ENCODE results near the gene BHLHE23.

Gene BHLHE23

DNA sequence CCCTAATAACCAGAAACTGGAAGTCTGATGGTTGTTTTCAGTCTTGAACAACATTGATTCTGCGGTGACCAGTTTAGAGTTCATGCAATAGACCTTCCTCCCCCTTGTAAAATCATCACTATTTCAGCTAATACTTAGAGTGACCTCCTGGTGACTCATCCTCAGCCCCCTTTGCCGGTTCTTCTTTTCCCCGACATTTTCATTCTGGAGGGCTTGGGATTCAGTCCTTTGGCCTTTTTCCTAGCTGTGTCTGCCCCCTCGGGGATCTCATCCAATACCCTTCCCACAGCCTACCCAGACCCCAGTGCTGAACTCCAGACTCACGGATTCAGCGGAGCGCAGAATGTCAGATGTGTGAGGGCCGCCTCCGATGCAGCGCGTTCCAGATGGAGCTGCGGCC is 7.5 kb upstream of the BHLHE23 start:
- H2BK120ac ChIP-seq (ENCODE audit: low read depth, low read length) = no peak overlapping the region
- H3K23ac ChIP-seq (ENCODE audit: low read length in 2 of 2) = no peak overlapping the region
- peaks cover 67 to 89% of the 10 kb centered on the region in 2 experiments for H3K27me3 ChIP-seq (ENCODE audit: control insufficient read depth in 1 of 2, insufficient read depth in 1 of 2, low read length in 2 of 2)
- 25% methylated on average over 11 of the region's 12 CpGs for WGBS
- H3K4me2 ChIP-seq (ENCODE audit: low read length, poor library complexity, severe bottlenecking) = no peak overlapping the region
- H2BK15ac ChIP-seq (ENCODE audit: low read depth, poor library complexity, severe bottlenecking) = no peak overlapping the region
- H4K8ac ChIP-seq (ENCODE audit: low read length) = no peak overlapping the region
- no peak overlapping the region for H3K4me3 ChIP-seq (ENCODE audit: insufficient read depth in 1 of 2, low read depth in 1 of 2, low read length in 2 of 2)
- no peak overlapping the region for H3K9ac ChIP-seq (ENCODE audit: low read length)
- H2AK5ac ChIP-seq (ENCODE audit: low read length, severe bottlenecking) = no peak overlapping the region
- no peak overlapping the region for H3K4ac ChIP-seq (ENCODE audit: low read depth in 1 of 2, low read length in 2 of 2)
- H4K91ac ChIP-seq (ENCODE audit: low read length) = no peak overlapping the region
- H2BK12ac ChIP-seq (ENCODE audit: low read length in 2 of 2) = no peak overlapping the region
- H3K79me1 ChIP-seq (replicated peaks; ENCODE audit: low read length, poor library complexity, severe bottlenecking) = no peaks in the 10 kb centered on the region
- H2AFZ ChIP-seq (ENCODE audit: low read depth, low read length) = no peak overlapping the region
- H3K9me3 ChIP-seq (ENCODE audit: control insufficient read depth, low read length) = peaks cover 16% of the 10 kb centered on the region
- no peak overlapping the region for H2BK5ac ChIP-seq (ENCODE audit: low read depth, low read length, poor library complexity, severe bottlenecking)
- DNase-seq = no peak
- H3K18ac ChIP-seq (ENCODE audit: low read depth in 1 of 2, low read length in 2 of 2) = no peak overlapping the region
- H3K14ac ChIP-seq (ENCODE audit: low read length in 2 of 2) = no peak overlapping the region
- peaks cover 2% of the 10 kb centered on the region for H3K4me1 ChIP-seq (ENCODE audit: control insufficient read depth, insufficient read depth, low read depth, low read length)
- H3K36me3 ChIP-seq (ENCODE audit: control insufficient read depth in 1 of 2, insufficient read depth in 2 of 2, low read depth in 1 of 2, low read length in 2 of 2) = no peaks in the 10 kb centered on the region
- H3K27ac ChIP-seq (ENCODE audit: low read length, poor library complexity, severe bottlenecking) = no peak overlapping the region

DNA sequence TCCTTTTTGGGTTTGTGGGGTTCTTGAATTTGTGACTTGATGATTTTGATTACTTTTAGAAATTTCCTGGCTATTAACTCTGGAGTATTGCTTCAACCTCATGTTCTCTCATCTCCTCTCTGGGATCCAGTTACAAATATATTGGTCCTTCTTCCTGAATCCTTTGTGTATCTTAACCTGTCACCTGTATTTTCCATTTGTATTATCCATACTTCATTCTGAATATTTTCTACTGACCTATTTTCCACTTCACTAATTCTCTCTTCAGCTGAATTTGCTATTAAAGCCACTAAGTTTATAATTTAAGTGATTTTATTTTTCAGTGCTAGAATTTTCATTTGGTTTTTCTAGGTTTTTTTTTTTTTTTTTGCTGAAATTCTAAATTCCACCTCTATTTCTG is 6.4 kb upstream of the BHLHE23 start:
- no peaks in the 10 kb centered on the region for H3K36me3 ChIP-seq (ENCODE audit: control insufficient read depth in 1 of 2, insufficient read depth in 2 of 2, low read depth in 1 of 2, low read length in 2 of 2)
- H3K14ac ChIP-seq (ENCODE audit: low read length in 2 of 2) = no peak overlapping the region
- H3K9ac ChIP-seq (ENCODE audit: low read length) = no peak overlapping the region
- no peak overlapping the region for H3K4me2 ChIP-seq (ENCODE audit: low read length, poor library complexity, severe bottlenecking)
- no peak overlapping the region for H3K4me3 ChIP-seq (ENCODE audit: insufficient read depth in 1 of 2, low read depth in 1 of 2, low read length in 2 of 2)
- H3K79me1 ChIP-seq (replicated peaks; ENCODE audit: low read length, poor library complexity, severe bottlenecking) = no peaks in the 10 kb centered on the region
- H2BK12ac ChIP-seq (ENCODE audit: low read length in 2 of 2) = no peak overlapping the region
- H3K4me1 ChIP-seq (ENCODE audit: control insufficient read depth, insufficient read depth, low read depth, low read length) = peaks cover 10% of the 10 kb centered on the region
- no peak overlapping the region for H3K27ac ChIP-seq (ENCODE audit: low read length, poor library complexity, severe bottlenecking)
- no peak overlapping the region for H3K18ac ChIP-seq (ENCODE audit: low read depth in 1 of 2, low read length in 2 of 2)
- no peak overlapping the region for H4K91ac ChIP-seq (ENCODE audit: low read length)
- H3K27me3 ChIP-seq (ENCODE audit: control insufficient read depth in 1 of 2, insufficient read depth in 1 of 2, low read length in 2 of 2) = peaks cover 77 to 92% of the 10 kb centered on the region in 2 experiments
- no peak overlapping the region for H2AK5ac ChIP-seq (ENCODE audit: low read length, severe bottlenecking)
- H2AFZ ChIP-seq (ENCODE audit: low read depth, low read length) = no peak overlapping the region
- no peak overlapping the region for H2BK120ac ChIP-seq (ENCODE audit: low read depth, low read length)
- H4K8ac ChIP-seq (ENCODE audit: low read length) = no peak overlapping the region
- peaks cover 16% of the 10 kb centered on the region for H3K9me3 ChIP-seq (ENCODE audit: control insufficient read depth, low read length)
- H2BK5ac ChIP-seq (ENCODE audit: low read depth, low read length, poor library complexity, severe bottlenecking) = no peak overlapping the region
- DNase-seq = no peak
- H3K4ac ChIP-seq (ENCODE audit: low read depth in 1 of 2, low read length in 2 of 2) = no peak overlapping the region
- H2BK15ac ChIP-seq (ENCODE audit: low read depth, poor library complexity, severe bottlenecking) = no peak overlapping the region
- H3K23ac ChIP-seq (ENCODE audit: low read length in 2 of 2) = no peak overlapping the region

DNA sequence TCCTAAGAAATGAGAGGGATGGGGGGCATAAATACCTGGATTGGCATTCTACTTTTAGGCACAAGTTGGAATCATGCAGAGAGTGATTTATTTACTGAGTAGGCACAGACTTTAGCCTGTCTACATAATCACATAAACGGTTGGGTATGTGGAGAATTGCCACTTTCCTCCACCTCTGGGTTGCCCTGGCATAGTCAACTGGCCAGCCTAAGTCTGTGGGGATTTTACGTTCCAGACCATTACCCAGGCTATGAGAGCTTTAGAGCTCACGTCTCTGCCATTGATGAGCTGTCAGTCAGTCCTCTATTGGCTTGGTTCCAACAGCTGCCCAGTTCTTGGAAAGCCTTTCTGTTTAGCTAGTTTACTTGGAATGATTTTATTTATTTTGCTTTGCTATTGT is 5.0 kb upstream of the BHLHE23 start:
- Histone ChIP-seq H2BK5ac (ENCODE audit: low read depth, low read length, poor library complexity, severe bottlenecking) (no peak overlapping the region), H3K4me3 (ENCODE audit: insufficient read depth in 1 of 2, low read depth in 1 of 2, low read length in 2 of 2) (no peak overlapping the region), H3K4me2 (ENCODE audit: low read length, poor library complexity, severe bottlenecking) (no peak overlapping the region), H3K23ac (ENCODE audit: low read length in 2 of 2) (no peak overlapping the region), H4K8ac (ENCODE audit: low read length) (no peak overlapping the region), H3K27ac (ENCODE audit: low read length, poor library complexity, severe bottlenecking) (no peak overlapping the region), H3K9me3 (ENCODE audit: control insufficient read depth, low read length) (peaks cover 16% of the 10 kb centered on the region), H3K18ac (ENCODE audit: low read depth in 1 of 2, low read length in 2 of 2) (no peak overlapping the region), H2BK120ac (ENCODE audit: low read depth, low read length) (no peak overlapping the region), H2AK5ac (ENCODE audit: low read length, severe bottlenecking) (no peak overlapping the region), H3K36me3 (ENCODE audit: control insufficient read depth in 1 of 2, insufficient read depth in 2 of 2, low read depth in 1 of 2, low read length in 2 of 2) (peaks cover 0 to 3% of the 10 kb centered on the region in 2 experiments), H4K91ac (ENCODE audit: low read length) (no peak overlapping the region), H3K79me1 (replicated peaks; ENCODE audit: low read length, poor library complexity, severe bottlenecking) (no peaks in the 10 kb centered on the region), H2BK15ac (ENCODE audit: low read depth, poor library complexity, severe bottlenecking) (no peak overlapping the region), H3K27me3 (ENCODE audit: control insufficient read depth in 1 of 2, insufficient read depth in 1 of 2, low read length in 2 of 2) (peaks cover 84 to 92% of the 10 kb centered on the region in 2 experiments), H2BK12ac (ENCODE audit: low read length in 2 of 2) (no peak overlapping the region), H3K4me1 (ENCODE audit: control insufficient read depth, insufficient read depth, low read depth, low read length) (peaks cover 20% of the 10 kb centered on the region), H2AFZ (ENCODE audit: low read depth, low read length) (no peak overlapping the region), H3K14ac (ENCODE audit: low read length in 2 of 2) (no peak overlapping the region), H3K9ac (ENCODE audit: low read length) (no peak overlapping the region), H3K4ac (ENCODE audit: low read depth in 1 of 2, low read length in 2 of 2) (no peak overlapping the region)
- 68% methylated on average over 3 of the region's 3 CpGs for WGBS
- no peak for DNase-seq

DNA sequence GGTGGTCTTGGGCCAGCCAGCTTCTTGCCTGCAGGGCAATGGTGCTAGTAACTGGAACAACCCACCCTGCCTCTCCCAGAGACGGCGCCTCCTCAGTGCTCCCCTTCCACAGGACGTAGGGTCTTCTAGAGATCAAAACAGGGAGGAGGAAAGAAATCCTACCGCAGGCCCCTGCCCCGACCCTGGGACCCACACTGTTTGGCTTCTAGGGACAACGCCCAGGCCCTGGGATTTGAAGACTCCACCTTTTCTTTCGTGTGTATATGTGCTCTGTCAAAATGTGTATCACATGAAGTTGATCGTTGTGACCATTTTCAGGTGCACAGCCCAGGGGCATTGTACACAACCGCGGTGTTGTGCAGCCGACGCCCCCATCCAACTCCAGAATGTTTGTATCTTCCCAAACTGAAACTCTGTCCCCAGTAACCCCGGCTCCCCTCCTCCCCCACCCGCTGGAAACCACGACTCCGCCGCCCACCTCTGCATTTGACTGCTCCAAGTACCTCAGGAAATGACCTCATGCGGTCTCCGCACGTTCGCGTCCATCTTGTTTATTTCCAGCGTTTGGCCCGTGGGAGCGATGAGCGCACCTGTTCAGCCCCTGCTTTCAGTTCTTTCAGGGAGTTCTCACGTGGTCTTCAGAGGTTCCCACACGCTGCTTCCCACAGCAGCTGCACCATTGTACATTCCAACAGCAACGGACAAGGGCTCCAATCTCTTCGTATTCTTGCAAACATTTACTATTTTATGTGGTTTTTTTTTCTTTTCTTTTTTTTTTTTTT is 3.4 kb upstream of the BHLHE23 start:
- Histone ChIP-seq H4K91ac (ENCODE audit: low read length) (no peak overlapping the region), H3K4ac (ENCODE audit: low read depth in 1 of 2, low read length in 2 of 2) (no peak overlapping the region), H4K8ac (ENCODE audit: low read length) (no peak overlapping the region), H3K27ac (ENCODE audit: low read length, poor library complexity, severe bottlenecking) (no peak overlapping the region), H3K79me1 (replicated peaks; ENCODE audit: low read length, poor library complexity, severe bottlenecking) (no peaks in the 10 kb centered on the region), H3K14ac (ENCODE audit: low read length in 2 of 2) (no peak overlapping the region), H2AK5ac (ENCODE audit: low read length, severe bottlenecking) (no peak overlapping the region), H3K4me1 (ENCODE audit: control insufficient read depth, insufficient read depth, low read depth, low read length) (peaks cover 33% of the 10 kb centered on the region), H2BK12ac (ENCODE audit: low read length in 2 of 2) (no peak overlapping the region), H3K9ac (ENCODE audit: low read length) (no peak overlapping the region), H2BK120ac (ENCODE audit: low read depth, low read length) (no peak overlapping the region), H3K23ac (ENCODE audit: low read length in 2 of 2) (no peak overlapping the region), H3K4me3 (ENCODE audit: insufficient read depth in 1 of 2, low read depth in 1 of 2, low read length in 2 of 2) (no peak overlapping the region), H3K9me3 (ENCODE audit: control insufficient read depth, low read length) (peaks cover 16% of the 10 kb centered on the region), H2BK5ac (ENCODE audit: low read depth, low read length, poor library complexity, severe bottlenecking) (no peak overlapping the region), H3K18ac (ENCODE audit: low read depth in 1 of 2, low read length in 2 of 2) (no peak overlapping the region), H3K36me3 (ENCODE audit: control insufficient read depth in 1 of 2, insufficient read depth in 2 of 2, low read depth in 1 of 2, low read length in 2 of 2) (peaks cover 0 to 3% of the 10 kb centered on the region in 2 experiments), H3K27me3 (ENCODE audit: control insufficient read depth in 1 of 2, insufficient read depth in 1 of 2, low read length in 2 of 2) (peaks cover 78 to 89% of the 10 kb centered on the region in 2 experiments), H2BK15ac (ENCODE audit: low read depth, poor library complexity, severe bottlenecking) (no peak overlapping the region), H2AFZ (ENCODE audit: low read depth, low read length) (no peak overlapping the region), H3K4me2 (ENCODE audit: low read length, poor library complexity, severe bottlenecking) (no peak overlapping the region)
- no peak for DNase-seq
- 59% methylated on average over 27 of the region's 30 CpGs for WGBS
